ENCODE results near the gene SGMS1.

Gene SGMS1

GRCh38 chr10:50605951-50606270, 17.8 kb downstream of the SGMS1 start:
- no peak for DNase-seq

GRCh38 chr10:50605269-50605950, 18.3 kb downstream of the SGMS1 start:
- DNase-seq = peak; percentile 15

GRCh38 chr10:50604809-50605208, 18.9 kb downstream of the SGMS1 start:
- DNase-seq = no peak

GRCh38 chr10:50604049-50604640, 19.6 kb downstream of the SGMS1 start:
- DNase-seq = peak; percentile 28

GRCh38 chr10:50603151-50603850, 20.5 kb downstream of the SGMS1 start:
- DNase-seq = no peak

- no peak for DNase-seq
Measured at GRCh38 chr10:50601974-50602373, 21.8 kb downstream of the SGMS1 start.

- DNase-seq = no peak
Measured at GRCh38 chr10:50600831-50601477, 22.8 kb downstream of the SGMS1 start.

GRCh38 chr10:50600286-50600685, 23.5 kb downstream of the SGMS1 start:
- no peak for DNase-seq

GRCh38 chr10:50596897-50597296, 26.9 kb downstream of the SGMS1 start:
- no peak for DNase-seq

- DNase-seq = no peak
Measured at GRCh38 chr10:50596456-50596855, 27.3 kb downstream of the SGMS1 start.

- no peak for DNase-seq
Measured at GRCh38 chr10:50595785-50596184, 28.0 kb downstream of the SGMS1 start.

- DNase-seq = peak; percentile 37
Measured at GRCh38 chr10:50593523-50594376, 30.0 kb downstream of the SGMS1 start.

- DNase-seq = no peak
Measured at GRCh38 chr10:50592961-50593418, 30.8 kb downstream of the SGMS1 start.

GRCh38 chr10:50590935-50591334, 32.8 kb downstream of the SGMS1 start:
- no peak for DNase-seq

GRCh38 chr10:50586740-50587088, 37.0 kb downstream of the SGMS1 start:
- no peak for DNase-seq

- no peak for DNase-seq
Measured at GRCh38 chr10:50585921-50586739, 37.6 kb downstream of the SGMS1 start.

GRCh38 chr10:50582766-50583762, 40.7 kb downstream of the SGMS1 start:
- DNase-seq = no peak

GRCh38 chr10:50582046-50582445, 41.7 kb downstream of the SGMS1 start:
- no peak for DNase-seq

- no peak for DNase-seq
Measured at GRCh38 chr10:50580262-50580891, 43.4 kb downstream of the SGMS1 start.
